Peyer's patch (tissue), 4 donors: ENCODE measurements around the gene CDCA4.

Experiments used
- POLR2A ChIP-seq, 2 donors: fragments of 450-650 bp; IDR thresholded peaks; one replicate each; pipeline ENCODE4 v1.5.1; 2017; ENCODE audit warnings: antibody characterized with exemption in 2 of 2, mild to moderate bottlenecking in 2 of 2, moderate library complexity in 2 of 2
- TF ChIP-seq, protein P1 (sequence below), 6 experiments: fragments of 450-650 bp in 4 of 6; fragments of 200-600 bp in 2 of 6; sonication (generic) in 1 of 6; IDR thresholded peaks; one replicate each; pipeline ENCODE4 v1.5.1; 2017 to 2019; ENCODE audit warnings: antibody characterized with exemption in 6 of 6, mild to moderate bottlenecking in 3 of 6, moderate library complexity in 1 of 6

DNA sequence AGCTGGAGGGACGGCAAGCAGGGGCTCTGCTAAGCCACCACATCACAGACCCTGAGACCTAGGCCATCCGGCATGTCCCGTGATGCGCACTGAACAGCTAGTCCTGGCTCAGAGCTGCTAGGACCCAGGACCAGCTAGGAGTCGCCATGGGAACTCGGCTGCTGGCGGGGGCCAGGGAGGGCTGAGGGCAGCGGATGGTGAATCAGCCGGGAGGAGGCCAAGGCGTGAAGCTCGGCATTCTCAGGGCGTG, 47.8 kb downstream of the CDCA4 start:
- TF ChIP-seq POLR2A (IDR thresholded peaks at IDR 0.05): no peak
- TF ChIP-seq, protein P1, sequence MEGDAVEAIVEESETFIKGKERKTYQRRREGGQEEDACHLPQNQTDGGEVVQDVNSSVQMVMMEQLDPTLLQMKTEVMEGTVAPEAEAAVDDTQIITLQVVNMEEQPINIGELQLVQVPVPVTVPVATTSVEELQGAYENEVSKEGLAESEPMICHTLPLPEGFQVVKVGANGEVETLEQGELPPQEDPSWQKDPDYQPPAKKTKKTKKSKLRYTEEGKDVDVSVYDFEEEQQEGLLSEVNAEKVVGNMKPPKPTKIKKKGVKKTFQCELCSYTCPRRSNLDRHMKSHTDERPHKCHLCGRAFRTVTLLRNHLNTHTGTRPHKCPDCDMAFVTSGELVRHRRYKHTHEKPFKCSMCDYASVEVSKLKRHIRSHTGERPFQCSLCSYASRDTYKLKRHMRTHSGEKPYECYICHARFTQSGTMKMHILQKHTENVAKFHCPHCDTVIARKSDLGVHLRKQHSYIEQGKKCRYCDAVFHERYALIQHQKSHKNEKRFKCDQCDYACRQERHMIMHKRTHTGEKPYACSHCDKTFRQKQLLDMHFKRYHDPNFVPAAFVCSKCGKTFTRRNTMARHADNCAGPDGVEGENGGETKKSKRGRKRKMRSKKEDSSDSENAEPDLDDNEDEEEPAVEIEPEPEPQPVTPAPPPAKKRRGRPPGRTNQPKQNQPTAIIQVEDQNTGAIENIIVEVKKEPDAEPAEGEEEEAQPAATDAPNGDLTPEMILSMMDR (IDR thresholded peaks at IDR 0.05): no peak
